GM18909 (cell line): Measurements from ENCODE around the gene CITED1.
"Not testable (repeated sequence)": the region's sequence is repeated elsewhere in the genome, so short reads cannot be mapped to it uniquely, and the experiment has no call there.

Experiments
- ATAC-seq: cut with Tn5 transposase; IDR thresholded peaks from one replicate; pipeline ENCODE4 v1.9.1; 2021; ENCODE audit warnings: mild to moderate bottlenecking; ENCODE audit not compliant: unreplicated experiment, poor library complexity

The CITED1 gene, protein sequence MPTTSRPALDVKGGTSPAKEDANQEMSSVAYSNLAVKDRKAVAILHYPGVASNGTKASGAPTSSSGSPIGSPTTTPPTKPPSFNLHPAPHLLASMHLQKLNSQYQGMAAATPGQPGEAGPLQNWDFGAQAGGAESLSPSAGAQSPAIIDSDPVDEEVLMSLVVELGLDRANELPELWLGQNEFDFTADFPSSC

DNA sequence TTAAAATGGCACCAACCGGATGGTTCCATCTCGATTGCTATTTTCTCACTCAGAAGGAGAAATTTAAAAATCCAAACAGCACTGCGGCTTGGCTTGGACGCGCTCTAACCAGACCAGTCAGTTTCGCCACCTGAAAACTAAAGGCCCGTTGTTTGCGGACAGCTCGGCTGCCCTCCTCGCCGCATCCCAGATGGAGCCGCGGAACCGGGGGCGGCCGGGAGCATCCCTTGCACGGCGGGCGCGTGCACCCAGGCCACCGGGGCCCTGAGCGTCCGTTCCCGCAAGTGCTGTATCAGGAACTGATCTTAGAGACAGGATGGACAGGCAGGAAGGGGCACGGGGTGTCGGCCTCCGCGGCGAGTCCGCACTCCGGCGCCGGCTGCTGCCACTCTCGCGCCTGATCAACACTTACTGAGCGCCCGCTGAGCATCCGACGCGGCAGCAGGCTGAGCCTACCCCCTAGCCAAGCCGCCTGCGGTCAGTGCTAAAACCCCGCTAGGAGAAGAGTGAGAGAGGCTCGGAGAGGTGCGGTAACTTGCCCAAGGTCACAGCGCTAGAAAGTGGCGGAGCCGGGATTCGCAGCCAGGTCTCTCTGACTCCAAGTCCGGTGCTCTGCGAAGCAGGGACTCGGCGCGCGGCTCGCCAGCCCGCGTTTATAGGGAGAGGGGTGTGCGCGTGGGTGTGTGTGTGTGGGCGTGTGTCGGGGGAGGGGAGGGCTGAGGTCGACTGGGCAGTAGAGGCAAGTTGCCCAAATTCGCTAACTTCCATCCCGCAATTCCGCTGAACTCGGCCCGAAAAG is at the start of gene CITED1:
Gene CITED1, minus strand, starts transcription at position 629 of the 799 bp plus-strand sequence. CDS start 3,045 bp downstream, outside the sequence.
- ATAC-seq = no peak

DNA sequence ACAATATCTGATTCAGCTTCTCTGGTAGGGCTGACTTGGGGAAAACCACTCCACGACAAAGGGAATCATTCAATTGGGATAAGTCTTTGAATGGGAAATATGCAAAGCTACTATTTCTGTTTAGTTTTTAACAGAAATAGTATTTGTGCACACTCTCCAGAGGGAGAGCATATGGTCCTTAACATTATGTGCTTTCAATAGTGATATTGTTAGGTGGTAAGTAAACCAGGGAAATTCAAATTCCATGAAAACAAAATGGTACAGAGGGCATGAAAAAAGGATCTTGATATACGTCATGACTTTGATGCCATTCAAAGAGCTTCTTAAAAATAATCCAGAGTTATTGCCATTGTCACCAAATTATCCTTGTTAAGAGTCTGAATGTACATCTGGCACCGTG is 47.1 kb upstream of the CITED1 start:
- no peak for ATAC-seq

DNA sequence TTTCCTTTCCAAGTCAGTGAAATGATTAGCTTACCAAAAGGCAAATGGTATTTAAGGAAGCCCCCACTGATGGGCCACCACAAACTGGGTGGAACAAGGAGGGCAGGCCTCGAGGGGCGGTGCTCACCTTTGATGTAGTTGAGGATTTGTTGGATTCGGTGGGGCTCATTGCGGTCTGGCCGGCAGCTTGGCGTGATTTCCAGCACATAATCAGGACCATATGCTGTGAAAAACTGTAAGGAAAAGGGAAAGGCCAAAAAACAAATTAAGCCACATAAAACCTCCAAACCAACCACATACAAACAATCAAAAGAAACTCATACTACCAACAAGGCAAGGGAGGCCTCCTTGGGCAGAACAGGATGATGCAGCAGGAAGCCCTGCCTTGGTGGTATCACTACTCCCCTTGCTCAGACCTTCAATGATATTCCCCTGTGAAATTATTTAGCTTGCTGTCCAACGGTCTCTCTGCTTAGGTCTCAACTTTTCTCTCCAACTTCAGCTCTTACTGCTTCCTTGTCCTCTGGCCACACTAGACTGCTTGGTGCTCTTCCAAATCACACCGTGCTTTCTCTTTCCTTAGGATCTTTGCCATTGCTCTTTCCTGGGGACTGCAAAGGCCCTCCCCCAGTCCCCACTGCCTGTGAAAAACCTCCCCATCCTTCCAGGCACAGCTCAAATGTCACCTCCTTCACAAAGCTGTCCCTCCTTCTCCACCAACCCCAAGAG is 46.1 kb upstream of the CITED1 start:
- no peak for ATAC-seq

GRCh38 chrX:72349190-72349589 is 43.5 kb upstream of the CITED1 start:
- ATAC-seq = peak; percentile 94

GRCh38 chrX:72348247-72348979 is 42.7 kb upstream of the CITED1 start:
- ATAC-seq = no peak

DNA sequence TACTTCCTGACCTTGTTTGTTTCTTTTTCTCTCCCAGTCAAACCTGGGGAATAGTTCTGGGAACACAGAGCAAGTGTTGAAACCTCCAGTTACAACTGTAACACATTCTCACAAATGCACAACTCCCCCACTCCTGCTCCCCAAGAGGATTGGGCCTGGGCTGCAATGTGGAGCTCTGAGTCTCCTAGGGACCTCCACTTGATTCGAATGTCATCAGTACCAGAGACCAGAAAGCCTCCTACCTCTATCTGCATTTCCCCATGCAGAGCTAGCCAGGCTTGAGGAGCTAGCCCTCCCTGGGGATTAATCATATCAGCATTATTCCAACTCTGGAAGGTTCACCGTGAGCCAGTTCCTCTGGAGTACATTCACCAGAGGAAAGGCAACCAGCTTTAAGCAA is 41.7 kb upstream of the CITED1 start:
- ATAC-seq = no peak

DNA sequence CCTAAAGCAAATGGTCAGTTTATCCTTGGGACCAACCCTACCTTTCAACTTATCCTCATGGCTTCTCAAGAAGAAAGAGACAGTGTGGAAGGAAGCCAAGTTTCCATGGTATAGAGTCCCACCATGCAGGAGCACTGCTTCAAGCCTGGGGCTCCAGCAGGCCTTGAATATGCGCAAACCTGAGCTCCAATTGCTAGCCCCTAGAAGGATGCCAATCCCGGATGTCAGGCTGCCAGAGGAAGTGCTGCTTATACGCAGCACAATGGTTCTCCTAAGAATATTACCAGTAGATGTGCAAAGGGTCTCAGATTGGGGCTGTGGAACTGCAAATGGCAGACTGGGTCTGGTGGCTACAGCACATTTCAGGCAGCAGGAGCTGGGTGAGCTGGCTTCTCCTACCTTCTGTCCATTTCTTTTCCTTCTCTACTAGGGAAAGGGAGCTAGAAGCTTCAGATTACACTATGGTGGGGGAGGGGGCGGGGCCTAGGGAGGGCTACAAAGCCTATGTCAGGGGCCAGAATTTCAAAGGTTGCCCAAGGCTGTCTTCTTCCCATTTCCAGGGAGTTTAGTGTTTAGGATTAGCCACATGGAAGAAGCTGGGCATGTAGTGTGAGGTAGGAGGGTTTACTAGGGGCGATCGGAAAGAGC is 40.7 kb upstream of the CITED1 start:
- ATAC-seq = no peak

- no peak for ATAC-seq
These were observed 34.9 kb upstream of the CITED1 start for GRCh38 chrX:72340626-72341025.

- ATAC-seq = no peak
These were observed 34.3 kb upstream of the CITED1 start for GRCh38 chrX:72340041-72340440.

GRCh38 chrX:72330131-72330530 is 24.4 kb upstream of the CITED1 start:
- no peak for ATAC-seq

- ATAC-seq = no peak
These were observed 21.0 kb upstream of the CITED1 start for GRCh38 chrX:72326605-72327300.

DNA sequence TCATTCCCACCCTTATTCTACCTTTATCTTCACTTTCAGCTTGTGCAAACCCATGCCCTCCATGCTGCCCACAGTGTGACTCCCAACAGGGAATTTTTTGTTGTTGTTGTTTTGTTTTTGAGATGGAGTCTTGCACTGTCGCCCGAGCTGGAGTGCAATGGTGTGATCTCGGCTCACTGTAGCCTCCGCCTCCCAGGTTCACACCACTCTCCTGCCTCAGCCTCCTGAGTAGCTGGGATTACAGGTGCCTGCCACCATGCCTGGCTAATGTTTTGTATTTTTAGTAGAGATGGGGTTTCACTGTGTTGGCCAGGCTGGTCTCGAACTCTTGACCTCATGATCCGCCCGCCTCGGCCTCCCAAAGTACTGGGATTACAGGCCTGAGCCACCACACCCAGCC is 13.9 kb upstream of the CITED1 start:
- not testable (repeated sequence) for ATAC-seq

DNA sequence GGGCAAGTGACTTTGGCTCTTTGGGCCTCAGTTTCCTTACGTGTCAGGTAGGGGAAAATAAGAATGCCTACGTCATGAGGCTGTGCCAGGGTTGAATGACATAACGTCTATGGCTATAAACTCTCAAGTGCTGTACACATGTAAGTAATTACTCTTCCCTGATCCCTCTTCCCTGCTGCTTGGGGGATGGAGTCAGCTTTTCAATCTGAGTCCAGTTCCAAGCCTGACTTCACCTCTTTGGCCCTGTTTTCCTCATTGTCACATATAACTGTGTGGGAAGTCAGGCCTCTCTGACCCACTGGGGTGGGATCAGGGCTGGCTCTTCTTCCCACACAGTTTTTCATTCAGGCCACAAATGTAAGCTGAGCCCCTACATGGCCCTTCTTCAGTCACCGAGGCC is 11.4 kb upstream of the CITED1 start:
- ATAC-seq = no peak

GRCh38 chrX:72316408-72317110 is 10.8 kb upstream of the CITED1 start:
- no peak for ATAC-seq

GRCh38 chrX:72314881-72315280 is 9.2 kb upstream of the CITED1 start:
- ATAC-seq = no peak

- ATAC-seq = no peak
These were observed 8.3 kb upstream of the CITED1 start for GRCh38 chrX:72313707-72314641.

DNA sequence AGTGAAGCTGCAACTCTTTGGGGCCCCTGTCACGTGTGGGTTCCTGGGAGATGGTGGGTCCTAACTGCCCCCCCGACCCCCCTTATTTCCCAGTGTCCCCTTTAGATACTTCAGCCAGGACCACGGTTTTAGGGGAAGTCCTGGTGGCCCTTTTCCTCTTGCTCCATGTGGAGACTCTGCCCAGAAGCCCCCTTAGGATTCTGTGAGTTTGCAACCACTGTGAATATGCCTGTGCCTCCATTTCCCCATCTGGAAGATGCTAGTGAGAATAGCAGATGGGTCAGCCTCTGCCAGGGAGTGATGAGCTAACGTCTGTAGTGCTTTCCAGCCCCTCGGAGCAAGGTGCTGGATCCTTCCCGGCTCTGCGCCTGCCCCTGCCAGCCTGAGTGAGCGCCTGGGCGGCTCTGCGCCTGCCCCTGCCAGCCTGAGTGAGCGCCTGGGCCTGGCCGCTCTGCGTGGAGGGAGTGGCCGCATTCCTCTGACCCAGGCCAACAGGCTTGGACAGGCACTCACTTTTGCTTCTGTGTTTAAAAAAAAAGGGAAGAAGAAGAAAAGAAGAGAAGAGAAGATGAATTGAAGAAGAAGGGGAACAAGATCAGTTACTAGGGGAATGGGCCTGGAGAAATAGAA is 6.7 kb upstream of the CITED1 start:
- ATAC-seq = no peak
